OCI-LY7 (cell line): ENCODE results near the gene NRF1.
A peak's percentile ranks its signal among the peaks of the same experiment; 100 is the strongest.

Experiments used
- EZH2phosphoT487 ChIP-seq: fragments of 200-600 bp; sonication (generic); IDR thresholded peaks from 2 replicates; pipeline ENCODE4 v1.6.1; 2018; ENCODE audit warnings: low read depth, borderline replicate concordance, mild to moderate bottlenecking, mixed run types, antibody characterized with exemption, low read length, moderate library complexity, mixed read lengths
- TF ChIP-seq, protein P1 (sequence below): fragments of 200-600 bp; sonication (generic); conservative IDR thresholded peaks from 2 replicates; pipeline ENCODE4 v1.5.1; 2014; ENCODE audit warnings: mild to moderate bottlenecking, antibody characterized with exemption, low read length, moderate library complexity, mixed read lengths

DNA sequence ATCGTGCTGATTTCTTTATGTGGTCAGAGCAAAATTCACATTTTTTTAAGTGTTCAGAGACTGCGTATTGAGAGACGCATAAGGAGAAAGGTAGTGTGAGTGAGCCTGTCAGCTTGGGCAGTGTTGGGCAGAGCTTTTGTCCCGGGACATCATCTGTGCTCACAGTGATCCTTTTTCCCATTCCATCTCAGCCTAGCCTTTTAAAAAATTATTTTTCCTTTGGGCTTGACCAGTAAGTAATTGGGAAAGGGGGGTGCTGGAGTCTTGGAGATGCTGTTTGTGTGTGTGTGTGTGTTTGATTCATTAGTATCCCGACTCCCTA is 1.5 kb downstream of the NRF1 start:
- TF ChIP-seq, protein P1, sequence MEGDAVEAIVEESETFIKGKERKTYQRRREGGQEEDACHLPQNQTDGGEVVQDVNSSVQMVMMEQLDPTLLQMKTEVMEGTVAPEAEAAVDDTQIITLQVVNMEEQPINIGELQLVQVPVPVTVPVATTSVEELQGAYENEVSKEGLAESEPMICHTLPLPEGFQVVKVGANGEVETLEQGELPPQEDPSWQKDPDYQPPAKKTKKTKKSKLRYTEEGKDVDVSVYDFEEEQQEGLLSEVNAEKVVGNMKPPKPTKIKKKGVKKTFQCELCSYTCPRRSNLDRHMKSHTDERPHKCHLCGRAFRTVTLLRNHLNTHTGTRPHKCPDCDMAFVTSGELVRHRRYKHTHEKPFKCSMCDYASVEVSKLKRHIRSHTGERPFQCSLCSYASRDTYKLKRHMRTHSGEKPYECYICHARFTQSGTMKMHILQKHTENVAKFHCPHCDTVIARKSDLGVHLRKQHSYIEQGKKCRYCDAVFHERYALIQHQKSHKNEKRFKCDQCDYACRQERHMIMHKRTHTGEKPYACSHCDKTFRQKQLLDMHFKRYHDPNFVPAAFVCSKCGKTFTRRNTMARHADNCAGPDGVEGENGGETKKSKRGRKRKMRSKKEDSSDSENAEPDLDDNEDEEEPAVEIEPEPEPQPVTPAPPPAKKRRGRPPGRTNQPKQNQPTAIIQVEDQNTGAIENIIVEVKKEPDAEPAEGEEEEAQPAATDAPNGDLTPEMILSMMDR: peak; percentile 53; the same call in 1 of the 2 replicates
- no peak for TF ChIP-seq EZH2phosphoT487
